HG02759 (cell line): ENCODE data around the gene KLK15.
A peak's percentile ranks its signal among the peaks of the same experiment; 100 is the strongest.

Experiments
- ATAC-seq: cut with Tn5 transposase; IDR thresholded peaks from one replicate; pipeline ENCODE4 v1.9.1; 2021; ENCODE audit warnings: mild to moderate bottlenecking, moderate library complexity; ENCODE audit not compliant: unreplicated experiment

Gene KLK15

GRCh38 chr19:50844296-50844935, 11.0 kb upstream of the KLK15 start:
- no peak for ATAC-seq

- no peak for ATAC-seq
Measured at GRCh38 chr19:50843701-50844221, 10.4 kb upstream of the KLK15 start.

GRCh38 chr19:50843205-50843604, 9.8 kb upstream of the KLK15 start:
- ATAC-seq: no peak

GRCh38 chr19:50842130-50842529, 8.8 kb upstream of the KLK15 start:
- no peak for ATAC-seq

- ATAC-seq: no peak
Measured at GRCh38 chr19:50839712-50840655, 6.6 kb upstream of the KLK15 start.

- no peak for ATAC-seq
Measured at GRCh38 chr19:50838239-50838638, 4.9 kb upstream of the KLK15 start.

- no peak for ATAC-seq
Measured at GRCh38 chr19:50837300-50837699, 3.9 kb upstream of the KLK15 start.

- ATAC-seq: no peak
Measured at GRCh38 chr19:50836543-50837195, 3.3 kb upstream of the KLK15 start.

- peak; percentile 88 for ATAC-seq
Measured at GRCh38 chr19:50835785-50836542, 2.6 kb upstream of the KLK15 start.

GRCh38 chr19:50835103-50835784, 1.9 kb upstream of the KLK15 start:
- ATAC-seq: no peak

GRCh38 chr19:50833802-50834167, 411 bp upstream of the KLK15 start:
- no peak for ATAC-seq

GRCh38 chr19:50832666-50833065, 708 bp downstream of the KLK15 start:
- no peak for ATAC-seq

GRCh38 chr19:50831026-50831396, 2.4 kb downstream of the KLK15 start:
- no peak for ATAC-seq

GRCh38 chr19:50830266-50831025, 2.9 kb downstream of the KLK15 start:
- ATAC-seq: no peak

GRCh38 chr19:50829801-50830200, 3.6 kb downstream of the KLK15 start:
- ATAC-seq: no peak

GRCh38 chr19:50827476-50827875, 5.9 kb downstream of the KLK15 start:
- ATAC-seq: no peak

- ATAC-seq: no peak
Measured at GRCh38 chr19:50826492-50827240, 6.7 kb downstream of the KLK15 start.

GRCh38 chr19:50823389-50824042, 9.9 kb downstream of the KLK15 start, which contains the start of gene KLK1:
Gene KLK1 (minus strand): TSS chr19:50823787. CDS start chr19:50823748, 39 bp downstream.
- no peak for ATAC-seq
